ENCODE data around the gene STON2.

DNA sequence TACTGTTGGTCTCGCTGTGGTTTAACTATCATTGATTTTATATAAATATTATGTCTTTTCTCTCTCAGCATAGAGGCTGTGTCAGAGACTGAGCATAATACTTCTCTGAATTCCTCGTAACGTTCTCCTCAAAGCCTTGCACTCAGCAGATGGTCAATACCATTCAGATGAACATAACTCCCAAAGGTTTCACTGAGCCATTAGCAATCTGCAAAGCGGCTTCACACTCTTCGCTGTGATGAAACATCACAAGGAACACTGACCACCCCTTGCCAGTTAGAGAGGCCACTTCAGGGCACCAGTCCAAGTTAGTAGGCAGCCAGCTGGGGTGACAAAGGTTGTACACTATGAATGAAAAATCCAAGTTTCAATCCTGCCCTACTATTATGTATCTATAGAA, 30.1 kb upstream of the STON2 start:
- TF ChIP-seq, protein P1, sequence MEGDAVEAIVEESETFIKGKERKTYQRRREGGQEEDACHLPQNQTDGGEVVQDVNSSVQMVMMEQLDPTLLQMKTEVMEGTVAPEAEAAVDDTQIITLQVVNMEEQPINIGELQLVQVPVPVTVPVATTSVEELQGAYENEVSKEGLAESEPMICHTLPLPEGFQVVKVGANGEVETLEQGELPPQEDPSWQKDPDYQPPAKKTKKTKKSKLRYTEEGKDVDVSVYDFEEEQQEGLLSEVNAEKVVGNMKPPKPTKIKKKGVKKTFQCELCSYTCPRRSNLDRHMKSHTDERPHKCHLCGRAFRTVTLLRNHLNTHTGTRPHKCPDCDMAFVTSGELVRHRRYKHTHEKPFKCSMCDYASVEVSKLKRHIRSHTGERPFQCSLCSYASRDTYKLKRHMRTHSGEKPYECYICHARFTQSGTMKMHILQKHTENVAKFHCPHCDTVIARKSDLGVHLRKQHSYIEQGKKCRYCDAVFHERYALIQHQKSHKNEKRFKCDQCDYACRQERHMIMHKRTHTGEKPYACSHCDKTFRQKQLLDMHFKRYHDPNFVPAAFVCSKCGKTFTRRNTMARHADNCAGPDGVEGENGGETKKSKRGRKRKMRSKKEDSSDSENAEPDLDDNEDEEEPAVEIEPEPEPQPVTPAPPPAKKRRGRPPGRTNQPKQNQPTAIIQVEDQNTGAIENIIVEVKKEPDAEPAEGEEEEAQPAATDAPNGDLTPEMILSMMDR (IDR thresholded peaks at IDR 0.05; ENCODE audit: insufficient read depth, low read length, poor library complexity, severe bottlenecking): no peak
- TF ChIP-seq EZH2phosphoT487 (conservative IDR thresholded peaks at IDR 0.05; ENCODE audit: low read length): no peak
